RWPE2 (cell line): ENCODE results near the gene SRM.
"Not testable (repeated sequence)": the region's sequence is repeated elsewhere in the genome, so short reads cannot be mapped to it uniquely, and the experiment has no call there.

ENCODE experiments used
- ATAC-seq: fragments of 200-7000 bp; cut with Tn5 transposase; 3 replicates; pipeline ENCODE4 v1.9.1; 2021; ENCODE audit warnings: low read depth
- DNase-seq: peaks from one replicate; pipeline ENCODE4 v3.0.0-alpha.2; 2020; ENCODE audit warnings: low spot score
- H3K27ac ChIP-seq: fragments of 450-650 bp; 2 replicates; pipeline ENCODE4 v1.5.1; 2017; ENCODE audit warnings: mild to moderate bottlenecking; ENCODE audit not compliant: poor library complexity, severe bottlenecking
- H3K27me3 ChIP-seq: fragments of 250-450 bp; sonication (Bioruptor Pico); 2 replicates; pipeline ENCODE4 v1.5.1; 2021; ENCODE audit warnings: mild to moderate bottlenecking, moderate library complexity; ENCODE audit not compliant: insufficient read depth, poor library complexity, severe bottlenecking
- H3K36me3 ChIP-seq: fragments of 250-450 bp; sonication (Bioruptor Pico); 2 replicates; pipeline ENCODE4 v1.5.1; 2020; ENCODE audit warnings: low read depth, mild to moderate bottlenecking, moderate library complexity
- H3K4me1 ChIP-seq: fragments of 250-450 bp; sonication (Bioruptor Pico); 2 replicates; pipeline ENCODE4 v1.5.1; 2021; ENCODE audit warnings: mild to moderate bottlenecking, moderate library complexity; ENCODE audit not compliant: insufficient read depth, poor library complexity, severe bottlenecking
- H3K4me3 ChIP-seq: fragments of 250-450 bp; sonication (Bioruptor Pico); 2 replicates; pipeline ENCODE4 v1.5.1; 2021; ENCODE audit warnings: mild to moderate bottlenecking, moderate library complexity; ENCODE audit not compliant: severe bottlenecking
- H3K9me3 ChIP-seq: fragments of 250-450 bp; sonication (Bioruptor Pico); 2 replicates; pipeline ENCODE4 v1.5.1; 2021; ENCODE audit warnings: mild to moderate bottlenecking, moderate library complexity; ENCODE audit not compliant: severe bottlenecking
- TF ChIP-seq, protein P1 (sequence below): fragments of 450-650 bp; IDR thresholded peaks from one replicate; pipeline ENCODE4 v1.5.1; 2017; ENCODE audit warnings: mild to moderate bottlenecking, moderate library complexity; ENCODE audit not compliant: poor library complexity, severe bottlenecking

SRM gene

GRCh38 chr1:11064942-11065341 is 5.1 kb upstream of the SRM start:
- DNase-seq, result peak; percentile 1
- TF ChIP-seq, protein P1, sequence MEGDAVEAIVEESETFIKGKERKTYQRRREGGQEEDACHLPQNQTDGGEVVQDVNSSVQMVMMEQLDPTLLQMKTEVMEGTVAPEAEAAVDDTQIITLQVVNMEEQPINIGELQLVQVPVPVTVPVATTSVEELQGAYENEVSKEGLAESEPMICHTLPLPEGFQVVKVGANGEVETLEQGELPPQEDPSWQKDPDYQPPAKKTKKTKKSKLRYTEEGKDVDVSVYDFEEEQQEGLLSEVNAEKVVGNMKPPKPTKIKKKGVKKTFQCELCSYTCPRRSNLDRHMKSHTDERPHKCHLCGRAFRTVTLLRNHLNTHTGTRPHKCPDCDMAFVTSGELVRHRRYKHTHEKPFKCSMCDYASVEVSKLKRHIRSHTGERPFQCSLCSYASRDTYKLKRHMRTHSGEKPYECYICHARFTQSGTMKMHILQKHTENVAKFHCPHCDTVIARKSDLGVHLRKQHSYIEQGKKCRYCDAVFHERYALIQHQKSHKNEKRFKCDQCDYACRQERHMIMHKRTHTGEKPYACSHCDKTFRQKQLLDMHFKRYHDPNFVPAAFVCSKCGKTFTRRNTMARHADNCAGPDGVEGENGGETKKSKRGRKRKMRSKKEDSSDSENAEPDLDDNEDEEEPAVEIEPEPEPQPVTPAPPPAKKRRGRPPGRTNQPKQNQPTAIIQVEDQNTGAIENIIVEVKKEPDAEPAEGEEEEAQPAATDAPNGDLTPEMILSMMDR, result no peak
- ATAC-seq, result no peak
- Histone ChIP-seq H3K27me3 (no peaks in the 10 kb centered on the region), H3K36me3 (peaks cover 55% of the 10 kb centered on the region), H3K27ac (no peak overlapping the region), H3K4me1 (peaks cover 4% of the 10 kb centered on the region), H3K9me3 (no peaks in the 10 kb centered on the region), H3K4me3 (no peak overlapping the region)

DNA sequence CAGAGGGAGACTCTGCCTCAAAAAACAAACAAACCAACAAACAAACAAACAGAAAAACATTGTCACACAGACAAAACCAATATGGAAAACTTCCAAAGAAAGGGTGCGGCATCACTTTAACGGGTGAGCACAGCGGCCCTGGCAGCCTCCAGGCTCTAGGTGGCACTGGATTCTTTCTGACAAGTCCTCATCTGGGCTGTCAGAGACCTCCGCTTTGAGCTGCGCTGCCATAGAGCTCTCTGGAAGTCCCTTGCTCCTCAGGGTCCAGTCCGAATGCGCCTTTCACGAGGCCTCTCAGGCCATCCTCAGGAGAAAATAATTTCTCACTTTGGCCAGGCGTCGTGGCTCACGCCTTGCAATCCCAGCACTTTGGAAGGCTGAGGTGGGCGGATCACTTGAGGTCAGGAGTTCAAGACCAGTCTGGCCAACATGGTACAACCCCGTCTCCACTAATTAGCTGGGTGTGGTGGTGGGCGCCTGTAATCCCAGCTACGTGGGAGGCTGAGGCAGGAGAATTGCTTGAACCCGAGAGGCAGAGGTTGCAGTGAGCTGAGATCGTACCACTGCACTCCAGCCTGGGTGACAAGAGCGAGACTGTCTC is 4.2 kb upstream of the SRM start:
- not testable (repeated sequence) for H3K9me3 ChIP-seq, H3K4me3 ChIP-seq, H3K4me1 ChIP-seq, ATAC-seq, H3K27me3 ChIP-seq, H3K27ac ChIP-seq
- peak; percentile 15 for DNase-seq
- H3K36me3 ChIP-seq, result peaks cover 46% of the 10 kb centered on the region

DNA sequence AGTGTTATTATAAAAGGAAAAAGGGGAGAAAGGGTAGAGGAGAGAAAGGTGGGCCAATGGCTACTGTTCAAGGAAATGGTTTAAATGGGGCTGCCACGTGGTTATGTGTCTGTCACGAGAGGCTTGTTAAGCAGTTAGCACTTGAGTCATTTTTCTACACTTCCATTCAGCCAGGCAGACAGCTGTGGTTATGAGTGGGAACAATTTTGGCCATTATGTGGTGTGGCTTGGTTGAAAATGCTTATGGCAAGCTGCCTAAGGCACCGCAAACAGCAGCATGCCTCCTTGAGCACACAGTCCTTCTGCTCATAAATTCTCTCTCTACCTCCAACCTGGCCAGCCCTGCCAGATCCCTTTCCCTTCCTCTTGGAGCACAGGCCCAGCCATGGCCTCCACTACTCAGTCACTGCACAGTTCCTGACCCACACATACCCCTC is 3.2 kb upstream of the SRM start:
- Histone ChIP-seq H3K4me1 (peaks cover 4% of the 10 kb centered on the region), H3K27ac (no peak overlapping the region), H3K9me3 (no peaks in the 10 kb centered on the region), H3K4me3 (no peak overlapping the region), H3K27me3 (no peaks in the 10 kb centered on the region), H3K36me3 (peaks cover 46% of the 10 kb centered on the region)
- ATAC-seq (no peak), DNase-seq (peak; percentile 7)
- TF ChIP-seq, protein P1, result no peak

DNA sequence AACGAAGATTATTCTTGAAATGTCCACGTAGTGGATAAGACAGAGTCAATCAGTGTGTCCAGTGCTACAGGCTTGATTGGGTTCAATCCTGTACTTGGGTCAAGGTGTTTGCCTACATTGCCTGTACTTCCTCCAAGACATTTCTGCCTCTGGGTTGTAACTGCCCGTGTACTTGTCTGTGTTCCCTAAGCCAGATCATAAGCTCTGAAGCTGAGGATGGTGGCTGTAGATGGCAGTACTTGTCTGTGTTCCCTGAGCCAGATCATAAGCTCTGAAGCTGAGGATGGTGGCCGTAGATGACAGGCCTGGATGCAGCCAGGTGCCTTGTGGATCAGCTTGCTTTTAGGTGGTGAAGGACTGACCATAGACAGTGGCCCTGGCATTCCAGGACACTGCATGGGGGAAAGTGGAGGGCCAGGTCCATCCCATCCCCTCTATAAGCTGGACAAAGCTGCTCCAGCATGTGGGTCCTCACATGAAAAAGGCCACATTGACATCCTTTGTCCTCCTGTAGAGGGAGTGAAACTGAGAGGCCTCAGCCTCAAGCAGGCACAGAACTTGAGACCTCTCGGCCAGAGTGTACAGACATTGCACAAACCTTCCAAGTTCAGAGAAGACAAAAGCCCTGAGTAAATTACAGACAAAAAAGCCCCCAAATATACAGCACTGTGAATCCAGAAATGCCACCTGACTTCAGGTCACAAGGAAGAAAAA is 2.0 kb upstream of the SRM start:
- DNase-seq (peak; percentile 28), ATAC-seq (no peak)
- no peak overlapping the region for H3K4me3 ChIP-seq
- no peaks in the 10 kb centered on the region for H3K27me3 ChIP-seq
- no peak overlapping the region for H3K27ac ChIP-seq
- TF ChIP-seq, protein P1, result no peak
- H3K4me1 ChIP-seq, result peaks cover 4% of the 10 kb centered on the region
- peaks cover 45% of the 10 kb centered on the region for H3K36me3 ChIP-seq
- no peaks in the 10 kb centered on the region for H3K9me3 ChIP-seq

DNA sequence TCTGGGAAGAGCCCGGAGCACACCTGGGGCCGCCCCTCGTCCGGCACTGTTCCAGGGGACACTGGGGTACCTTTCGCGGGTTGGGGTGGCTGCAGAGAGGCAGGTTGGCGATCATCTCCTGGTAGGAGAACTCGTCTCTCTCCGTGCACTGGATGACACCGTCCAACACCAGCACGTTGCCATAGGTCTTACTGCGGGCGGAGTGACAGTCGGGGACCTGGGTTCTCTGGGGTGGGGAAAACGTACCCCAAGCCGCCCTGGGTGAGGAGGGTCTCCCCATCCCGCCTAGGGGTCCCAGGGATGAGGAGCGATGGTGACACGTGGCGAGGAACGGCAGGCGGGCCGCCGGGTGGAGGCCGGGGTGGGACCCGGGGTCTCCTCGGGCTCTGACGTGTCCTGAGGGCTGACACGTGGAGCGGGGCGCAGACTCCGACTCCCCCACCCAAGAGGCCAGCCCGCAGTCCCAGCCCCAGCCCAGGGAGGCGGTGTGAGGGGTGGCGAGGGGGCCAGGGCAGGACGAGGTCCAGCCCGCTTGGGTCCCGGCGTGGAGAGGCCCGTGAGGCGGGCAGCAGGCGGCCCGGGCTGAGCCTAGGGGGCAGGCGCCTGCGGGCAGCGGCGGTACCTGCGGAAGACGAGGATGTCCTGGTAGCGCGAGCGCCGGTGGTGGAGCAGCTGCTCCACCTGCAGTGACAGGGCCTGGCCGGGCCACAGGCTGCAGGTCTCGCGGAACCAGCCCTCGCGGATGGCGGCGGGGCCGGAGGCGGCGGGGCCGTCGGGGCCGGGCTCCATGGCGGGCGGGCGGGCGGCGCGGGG is 457 bp downstream of the SRM start:
- Histone ChIP-seq H3K4me1 (peaks cover 4% of the 10 kb centered on the region), H3K36me3 (peaks cover 34% of the 10 kb centered on the region), H3K27ac (peak overlapping the region; percentile 57), H3K4me3 (peak overlapping the region; percentile 96), H3K9me3 (no peaks in the 10 kb centered on the region), H3K27me3 (no peaks in the 10 kb centered on the region)
- TF ChIP-seq, protein P1, result no peak
- no peak for DNase-seq
- ATAC-seq, result peak; percentile 9; the same call in 1 of the 3 replicates
